HL-60 (cell line): ENCODE results near the gene BRS3.

Experiments used
- DNase-seq, 2 experiments: peaks; one replicate each; pipeline ENCODE4 v3.0.0-alpha.2; 2010 to 2020; ENCODE audit warnings: low read depth in 1 of 2, low spot score in 1 of 2
- H3K27ac ChIP-seq: fragments of 250-450 bp; sonication (Bioruptor Pico); replicated peaks from 2 replicates; pipeline ENCODE4 v1.5.1; 2020; ENCODE audit warnings: mild to moderate bottlenecking, moderate library complexity
- H3K27me3 ChIP-seq: fragments of 250-450 bp; sonication (Bioruptor Pico); 2 replicates; pipeline ENCODE4 v1.5.1; 2021; ENCODE audit warnings: mild to moderate bottlenecking, moderate library complexity; ENCODE audit not compliant: insufficient read depth, poor library complexity, severe bottlenecking
- H3K4me3 ChIP-seq: replicated peaks from 2 replicates; pipeline ENCODE4 v1.5.1; 2011; ENCODE audit warnings: mild to moderate bottlenecking, control low read depth, low read length; ENCODE audit not compliant: insufficient read depth
- GABPA ChIP-seq: IDR thresholded peaks from 2 replicates; pipeline ENCODE4 v1.6.1; 2012; ENCODE audit warnings: low read depth
- POLR2AphosphoS5 ChIP-seq: IDR thresholded peaks from 2 replicates; pipeline ENCODE4 v1.6.1; 2012; ENCODE audit warnings: low read depth
- SPI1 ChIP-seq: IDR thresholded peaks from 2 replicates; pipeline ENCODE4 v1.6.1; 2012; ENCODE audit warnings: low read depth, mild to moderate bottlenecking, borderline replicate concordance
- TF ChIP-seq, protein P1 (sequence below): IDR thresholded peaks from 2 replicates; pipeline ENCODE4 v1.6.1; 2012; ENCODE audit warnings: low read depth; ENCODE audit not compliant: insufficient replicate concordance
- TF ChIP-seq, protein P2 (sequence below): IDR thresholded peaks from one replicate; pipeline ENCODE4 v1.5.1; 2011; ENCODE audit warnings: low read length, control low read depth, inconsistent platforms; ENCODE audit not compliant: insufficient read depth

BRS3 gene

DNA sequence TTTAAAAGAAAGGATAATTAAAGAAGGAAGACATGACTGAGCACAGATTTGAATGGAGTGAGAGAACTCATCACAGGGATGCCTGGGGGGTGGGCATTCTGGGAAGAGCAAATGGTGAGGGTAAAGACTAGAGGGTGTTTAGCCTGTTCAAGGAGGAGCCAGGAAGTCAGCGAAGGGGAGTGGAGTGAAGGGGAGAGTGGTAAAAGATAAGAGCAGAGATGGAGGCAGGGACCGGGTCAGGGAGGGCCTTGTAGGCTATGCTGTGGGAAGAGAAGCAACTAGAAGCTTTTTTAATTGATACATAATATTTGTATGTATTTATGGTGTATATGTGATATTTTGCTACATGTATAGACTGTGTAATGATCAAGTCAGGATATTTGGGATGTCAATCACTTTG is 42.0 kb downstream of the BRS3 start:
- H3K27me3 ChIP-seq = no peaks in the 10 kb centered on the region

GRCh38 chrX:136531951-136532350 is 44.2 kb downstream of the BRS3 start, which contains the start of gene VGLL1:
TSS of gene VGLL1 (plus strand) at chrX:136532215. CDS start at chrX:136536021, 3,806 bp downstream.
- DNase-seq = no peak
- H3K4me3 ChIP-seq = no peak within 1 kb of the TSS
- TF ChIP-seq, protein P1, sequence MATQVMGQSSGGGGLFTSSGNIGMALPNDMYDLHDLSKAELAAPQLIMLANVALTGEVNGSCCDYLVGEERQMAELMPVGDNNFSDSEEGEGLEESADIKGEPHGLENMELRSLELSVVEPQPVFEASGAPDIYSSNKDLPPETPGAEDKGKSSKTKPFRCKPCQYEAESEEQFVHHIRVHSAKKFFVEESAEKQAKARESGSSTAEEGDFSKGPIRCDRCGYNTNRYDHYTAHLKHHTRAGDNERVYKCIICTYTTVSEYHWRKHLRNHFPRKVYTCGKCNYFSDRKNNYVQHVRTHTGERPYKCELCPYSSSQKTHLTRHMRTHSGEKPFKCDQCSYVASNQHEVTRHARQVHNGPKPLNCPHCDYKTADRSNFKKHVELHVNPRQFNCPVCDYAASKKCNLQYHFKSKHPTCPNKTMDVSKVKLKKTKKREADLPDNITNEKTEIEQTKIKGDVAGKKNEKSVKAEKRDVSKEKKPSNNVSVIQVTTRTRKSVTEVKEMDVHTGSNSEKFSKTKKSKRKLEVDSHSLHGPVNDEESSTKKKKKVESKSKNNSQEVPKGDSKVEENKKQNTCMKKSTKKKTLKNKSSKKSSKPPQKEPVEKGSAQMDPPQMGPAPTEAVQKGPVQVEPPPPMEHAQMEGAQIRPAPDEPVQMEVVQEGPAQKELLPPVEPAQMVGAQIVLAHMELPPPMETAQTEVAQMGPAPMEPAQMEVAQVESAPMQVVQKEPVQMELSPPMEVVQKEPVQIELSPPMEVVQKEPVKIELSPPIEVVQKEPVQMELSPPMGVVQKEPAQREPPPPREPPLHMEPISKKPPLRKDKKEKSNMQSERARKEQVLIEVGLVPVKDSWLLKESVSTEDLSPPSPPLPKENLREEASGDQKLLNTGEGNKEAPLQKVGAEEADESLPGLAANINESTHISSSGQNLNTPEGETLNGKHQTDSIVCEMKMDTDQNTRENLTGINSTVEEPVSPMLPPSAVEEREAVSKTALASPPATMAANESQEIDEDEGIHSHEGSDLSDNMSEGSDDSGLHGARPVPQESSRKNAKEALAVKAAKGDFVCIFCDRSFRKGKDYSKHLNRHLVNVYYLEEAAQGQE = no peak
- TF ChIP-seq POLR2AphosphoS5 (no peak), GABPA (no peak), SPI1 (no peak)
- TF ChIP-seq, protein P2, sequence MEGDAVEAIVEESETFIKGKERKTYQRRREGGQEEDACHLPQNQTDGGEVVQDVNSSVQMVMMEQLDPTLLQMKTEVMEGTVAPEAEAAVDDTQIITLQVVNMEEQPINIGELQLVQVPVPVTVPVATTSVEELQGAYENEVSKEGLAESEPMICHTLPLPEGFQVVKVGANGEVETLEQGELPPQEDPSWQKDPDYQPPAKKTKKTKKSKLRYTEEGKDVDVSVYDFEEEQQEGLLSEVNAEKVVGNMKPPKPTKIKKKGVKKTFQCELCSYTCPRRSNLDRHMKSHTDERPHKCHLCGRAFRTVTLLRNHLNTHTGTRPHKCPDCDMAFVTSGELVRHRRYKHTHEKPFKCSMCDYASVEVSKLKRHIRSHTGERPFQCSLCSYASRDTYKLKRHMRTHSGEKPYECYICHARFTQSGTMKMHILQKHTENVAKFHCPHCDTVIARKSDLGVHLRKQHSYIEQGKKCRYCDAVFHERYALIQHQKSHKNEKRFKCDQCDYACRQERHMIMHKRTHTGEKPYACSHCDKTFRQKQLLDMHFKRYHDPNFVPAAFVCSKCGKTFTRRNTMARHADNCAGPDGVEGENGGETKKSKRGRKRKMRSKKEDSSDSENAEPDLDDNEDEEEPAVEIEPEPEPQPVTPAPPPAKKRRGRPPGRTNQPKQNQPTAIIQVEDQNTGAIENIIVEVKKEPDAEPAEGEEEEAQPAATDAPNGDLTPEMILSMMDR = no peak
- no peak within 1 kb of the TSS for H3K27ac ChIP-seq
- no peaks in the 10 kb centered on the region for H3K27me3 ChIP-seq

More for the DNA sequence above, 42.0 kb downstream of the BRS3 start:
- TF ChIP-seq POLR2AphosphoS5 = no peak
- TF ChIP-seq, protein P1 = no peak
- TF ChIP-seq SPI1 = no peak
- TF ChIP-seq, protein P2 = no peak
- no peak for TF ChIP-seq GABPA
- H3K27ac ChIP-seq = no peak overlapping the region
- no peak for DNase-seq
- H3K4me3 ChIP-seq = no peak overlapping the region

- H3K27me3 ChIP-seq = no peaks in the 10 kb centered on the region
These were observed 46.4 kb downstream of the BRS3 start for GRCh38 chrX:136534131-136534530.

More at GRCh38 chrX:136534131-136534530, 46.4 kb downstream of the BRS3 start:
- Histone ChIP-seq H3K27ac (no peak overlapping the region), H3K4me3 (no peak overlapping the region)
- DNase-seq = no peak
- TF ChIP-seq, protein P2 = no peak
- TF ChIP-seq GABPA = no peak
- TF ChIP-seq, protein P1 = no peak
- TF ChIP-seq SPI1 = no peak
- TF ChIP-seq POLR2AphosphoS5 = no peak
